OCI-M2 (cell line): ENCODE results near the gene STK32B.

Source experiments
- DNase-seq: peaks from one replicate; lab custom pipeline; 2025; ENCODE audit not compliant: unreplicated experiment; lab: John Stamatoyannopoulos, UW

Gene STK32B

GRCh38 chr4:5030221-5030620, 21.1 kb upstream of the STK32B start:
- DNase-seq = no peak

GRCh38 chr4:5030927-5031326, 20.4 kb upstream of the STK32B start:
- no peak for DNase-seq

GRCh38 chr4:5032813-5033212, 18.5 kb upstream of the STK32B start:
- no peak for DNase-seq

GRCh38 chr4:5033281-5033841, 17.9 kb upstream of the STK32B start:
- no peak for DNase-seq

GRCh38 chr4:5034206-5034605, 17.1 kb upstream of the STK32B start:
- DNase-seq = no peak

GRCh38 chr4:5036239-5036638, 15.0 kb upstream of the STK32B start:
- DNase-seq = no peak

GRCh38 chr4:5037553-5038551, 13.4 kb upstream of the STK32B start:
- no peak for DNase-seq

GRCh38 chr4:5039800-5040199, 11.5 kb upstream of the STK32B start:
- no peak for DNase-seq

GRCh38 chr4:5040856-5041620, 10.2 kb upstream of the STK32B start:
- DNase-seq = no peak

- no peak for DNase-seq
These were observed 9.6 kb upstream of the STK32B start for GRCh38 chr4:5041699-5042098.

- DNase-seq = no peak
These were observed 7.7 kb upstream of the STK32B start for GRCh38 chr4:5043579-5043978.

- DNase-seq = no peak
These were observed 6.9 kb upstream of the STK32B start for GRCh38 chr4:5044341-5044740.

- DNase-seq = no peak
These were observed 6.2 kb upstream of the STK32B start for GRCh38 chr4:5045097-5045496.

GRCh38 chr4:5048721-5049120, 2.6 kb upstream of the STK32B start:
- no peak for DNase-seq

- DNase-seq = no peak
These were observed 581 bp upstream of the STK32B start for GRCh38 chr4:5050520-5051277.

- no peak for DNase-seq
These were observed 973 bp downstream of the STK32B start for GRCh38 chr4:5052204-5052702.

GRCh38 chr4:5052726-5053425, 1.6 kb downstream of the STK32B start:
- no peak for DNase-seq

GRCh38 chr4:5054532-5054931, 3.3 kb downstream of the STK32B start:
- DNase-seq = no peak

GRCh38 chr4:5055411-5055810, 4.1 kb downstream of the STK32B start:
- DNase-seq = no peak

- DNase-seq = no peak
These were observed 14.8 kb downstream of the STK32B start for GRCh38 chr4:5066101-5066500.
